GM12878 (cell line): ENCODE measurements around the gene TMEM98. TPM values are rescaled to one million over a fixed set of nuclear protein-coding genes. Genes with fewer than 3 reads are reported as not detected.

Source experiments
- ATAC-seq: fragments of 200-7000 bp; cut with Tn5 transposase; 3 replicates; pipeline ENCODE4 v1.9.1; 2020; ENCODE audit warnings: mild to moderate bottlenecking, moderate library complexity
- BruUV-seq: library from RNA; stranded (reverse); fragments of 400-500 nt; replicated peaks from 2 replicates; lab custom pipeline; 2021; lab: Mats Ljungman, UMichigan
- CTCF ChIA-PET: fragments of 300-600 bp; sonication (Branson Sonifier 250); formaldehyde crosslinking; extraction: SDS; loops from one replicate; lab custom pipeline; 2021; ENCODE audit warnings: inconsistent platforms; lab: Yijun Ruan, JAX
- POLR2A ChIA-PET: fragments of 350-600 bp; formaldehyde crosslinking; extraction: SDS; loops from one replicate; lab custom pipeline; 2021; ENCODE audit warnings: inconsistent platforms; lab: Charles Lee
- RAD21 ChIA-PET: fragments of 300-600 bp; sonication (Branson Sonifier 250); formaldehyde crosslinking; loops from one replicate; lab custom pipeline; 2023; ENCODE audit warnings: antibody characterized with exemption; ENCODE audit not compliant: unreplicated experiment; lab: Charles Lee
- SMC1A ChIA-PET: fragments of 300-600 bp; sonication (Branson Sonifier 250); formaldehyde crosslinking; loops from one replicate; lab custom pipeline; 2023; ENCODE audit not compliant: unreplicated experiment, uncharacterized antibody; lab: Charles Lee
- DNase-seq: peaks from one replicate; pipeline ENCODE4 v3.0.0-alpha.2; 2011; ENCODE audit warnings: low read depth, low spot score
- FAIRE-seq: peaks from 3 replicates; lab custom pipeline; 2011; peaks lifted over from hg19 to GRCh38; lab: Jason Lieb, UNC
- H2AFZ ChIP-seq: 2 replicates; pipeline ENCODE4 v1.6.0; 2011; ENCODE audit warnings: low read depth, low read length, control low read depth; ENCODE audit not compliant: control insufficient read depth
- H3K27ac ChIP-seq: 2 replicates; pipeline ENCODE4 v1.5.1; 2011; ENCODE audit warnings: control low read depth; ENCODE audit not compliant: control insufficient read depth, insufficient read depth
- H3K27me3 ChIP-seq, 2 experiments: replicated peaks in 1 of 2; 2 replicates each; pipeline versions ENCODE4 v1.6.0 to v1.6.1; 2011; ENCODE audit warnings: low read length in 1 of 2; ENCODE audit not compliant: control insufficient read depth in 2 of 2, insufficient read depth in 2 of 2
- H3K36me3 ChIP-seq, 2 experiments: 2 replicates each; pipeline ENCODE4 v1.5.1; 2011; ENCODE audit warnings: low read length in 1 of 2; ENCODE audit not compliant: control insufficient read depth in 2 of 2, insufficient read depth in 2 of 2
- H3K4me1 ChIP-seq: 2 replicates; pipeline ENCODE4 v1.6.1; 2011; ENCODE audit warnings: mild to moderate bottlenecking, low read length, moderate library complexity, mixed read lengths; ENCODE audit not compliant: control insufficient read depth, insufficient read depth
- H3K4me2 ChIP-seq: 2 replicates; pipeline ENCODE4 v1.6.0; 2011; ENCODE audit warnings: control low read depth; ENCODE audit not compliant: control insufficient read depth, insufficient read depth
- H3K4me3 ChIP-seq: fragments of 200-600 bp; sonication (generic); 2 replicates; pipeline ENCODE4 v1.5.1; 2016
- H3K79me2 ChIP-seq: 2 replicates; pipeline ENCODE4 v1.6.0; 2011; ENCODE audit warnings: low read length; ENCODE audit not compliant: control insufficient read depth, insufficient read depth
- H3K9ac ChIP-seq: 2 replicates; pipeline ENCODE4 v1.8.0; 2011; ENCODE audit warnings: low read length, control low read depth, mixed read lengths; ENCODE audit not compliant: control insufficient read depth, insufficient read depth
- H3K9me3 ChIP-seq: replicated peaks from 3 replicates; pipeline ENCODE4 v1.5.1; 2011; ENCODE audit warnings: mild to moderate bottlenecking, low read length; ENCODE audit not compliant: control insufficient read depth, insufficient read depth
- H4K20me1 ChIP-seq: 2 replicates; pipeline ENCODE4 v1.6.0; 2011; ENCODE audit not compliant: control insufficient read depth, insufficient read depth
- CBFB ChIP-seq: IDR thresholded peaks from 2 replicates; pipeline ENCODE4 v1.6.1; 2016; ENCODE audit warnings: antibody characterized with exemption, low read depth
- CEBPZ ChIP-seq: fragments of 150-350 bp; IDR thresholded peaks from 2 replicates; pipeline ENCODE4 v1.6.1; 2016; ENCODE audit warnings: low read depth, low read length
- CREB1 ChIP-seq: IDR thresholded peaks from 2 replicates; pipeline ENCODE4 v1.6.1; 2012; ENCODE audit warnings: low read depth, mild to moderate bottlenecking, inconsistent platforms
- ELK1 ChIP-seq: IDR thresholded peaks from 2 replicates; pipeline ENCODE4 v1.6.1; 2012; ENCODE audit warnings: low read depth, low read length, improper control_type of control experiment
- IKZF2 ChIP-seq, 2 experiments: fragments of 450-650 bp; IDR thresholded peaks; 2 replicates each; pipeline ENCODE4 v1.6.1; 2017; ENCODE audit warnings: mild to moderate bottlenecking in 2 of 2, moderate library complexity in 2 of 2
- MEF2A ChIP-seq: IDR thresholded peaks from 2 replicates; pipeline ENCODE4 v1.6.1; 2011; ENCODE audit warnings: low read depth, mild to moderate bottlenecking, low read length, moderate library complexity; ENCODE audit not compliant: insufficient read depth
- NKRF ChIP-seq: fragments of 450-650 bp; conservative IDR thresholded peaks from 2 replicates; pipeline ENCODE4 v1.6.1; 2017; ENCODE audit warnings: mild to moderate bottlenecking, moderate library complexity
- PAX5 ChIP-seq: IDR thresholded peaks from 2 replicates; pipeline ENCODE4 v1.6.1; 2011; ENCODE audit warnings: low read depth, low read length, borderline replicate concordance
- PAX8 ChIP-seq: fragments of 450-650 bp; IDR thresholded peaks from 2 replicates; pipeline ENCODE4 v1.6.1; 2017; ENCODE audit warnings: mild to moderate bottlenecking, moderate library complexity
- RB1 ChIP-seq: fragments of 450-650 bp; formaldehyde crosslinking; IDR thresholded peaks from 2 replicates; pipeline ENCODE4 v1.6.1; 2017; ENCODE audit warnings: mild to moderate bottlenecking, borderline replicate concordance
- RBBP5 ChIP-seq: fragments of 200-600 bp; sonication (generic); conservative IDR thresholded peaks from 2 replicates; pipeline ENCODE4 v1.6.1; 2016
- RFX5 ChIP-seq: IDR thresholded peaks from 2 replicates; pipeline ENCODE4 v1.6.1; 2011; ENCODE audit warnings: low read depth, low read length, improper control_type of control experiment
- TBL1XR1 ChIP-seq: IDR thresholded peaks from 2 replicates; pipeline ENCODE4 v1.6.1; 2012; ENCODE audit warnings: low read depth, low read length, improper control_type of control experiment
- ZBTB33 ChIP-seq: fragments of 450-650 bp; IDR thresholded peaks from 2 replicates; pipeline ENCODE4 v1.6.1; 2017; ENCODE audit warnings: mild to moderate bottlenecking
- WGBS: methylation state at CpG from one replicate; pipeline ENCODE4 v1.1.6; 2016; ENCODE audit warnings: low lambda C conversion rate; ENCODE audit not compliant: insufficient replicate concordance, insufficient coverage; ENCODE audit errors: missing lambda C conversion rate; 5-methylcytosine and 5-hydroxymethylcytosine counted together
- in situ Hi-C: fragments of 300-500 bp; cut with MboI; formaldehyde crosslinking; loops from 9 replicates; pipeline ENCODE4 v1.14.3; 2018; ENCODE audit warnings: mixed read lengths
- intact Hi-C: fragments of 100-400 bp; cut with micrococcal nuclease; formaldehyde crosslinking; loops from one replicate; pipeline ENCODE4 v1.14.2; 2022; ENCODE audit not compliant: unreplicated experiment
- polyA plus RNA-seq, 11 experiments: library from polyadenylated mRNA; depleted of rRNA in 4 of 11; unstranded in 6 of 11; stranded (reverse) in 5 of 11; fragments of >200 nt; fragmentation: Nextera tagmentation in 4 of 11; fragmentation: Illumina TruSeq in 1 of 11; extraction: Ambion mirVana in 4 of 11; extraction: Trizol in 1 of 11; gene quantifications; 1 replicate in 1 of 11; 2 replicates in 10 of 11; pipeline versions ENCODE4 v1.2.1 to v1.2.3, GENCODE V29; 2011 to 2016; ENCODE audit warnings: inconsistent platforms in 2 of 11, missing spikeins in 2 of 11, low read depth in 1 of 11
- total RNA-seq, 4 experiments: library from RNA; depleted of rRNA in 3 of 4; stranded (reverse); fragments of >200 nt in 3 of 4; fragmentation: Illumina TruSeq in 1 of 4; extraction: Trizol in 1 of 4; gene quantifications; 2 replicates each; pipeline versions ENCODE4 v1.2.1 to v1.2.3, GENCODE V29; 2013 to 2021

Gene TMEM98
- total and polyA plus RNA-seq, 10 of the 15 experiments (the other 5 are each of a cell fraction or from before 2014, with no cell fraction given), result 0.04 to 0.73 (median 0.13) TPM; not detected in 3

GRCh38 chr17:32954477-32954876 lies 26.5 kb downstream of the TMEM98 start:
- ChIA-PET POLR2A (interaction anchor here (0.6 to 1.1 kb wide), 2 partner anchors 9 to 1557 kb away, joined by 3 read pairs; no protein-coding TSS in a partner anchor), CTCF (interaction anchor here (0.7 to 1.7 kb wide), 4 partner anchors 15 to 171 kb away, joined by 3 to 8 read pairs (median 3); no protein-coding TSS in a partner anchor), RAD21 (no interaction called here), SMC1A (no interaction called here)
- no peak overlapping the region for H3K9ac ChIP-seq
- in situ Hi-C loops (no loop called here), intact Hi-C loops (no loop called here)
- H3K4me1 ChIP-seq, result no peaks in the 10 kb centered on the region
- no peaks in the 10 kb centered on the region for H4K20me1 ChIP-seq
- BruUV-seq, result no TSS peak
- H3K4me3 ChIP-seq, result no peak overlapping the region
- H3K79me2 ChIP-seq, result no peaks in the 10 kb centered on the region
- no peak for DNase-seq
- WGBS, result 38% methylated on average over 8 of the region's 8 CpGs
- FAIRE-seq, result no peak
- no peaks in the 10 kb centered on the region; a peak in 1 of 4 replicates for H3K27me3 ChIP-seq
- H3K27ac ChIP-seq, result no peak overlapping the region
- no peak for TF ChIP-seq CEBPZ
- TF ChIP-seq PAX8, result no peak
- no peak for TF ChIP-seq RB1
- TF ChIP-seq CBFB, result no peak
- no peak for TF ChIP-seq CREB1
- TF ChIP-seq IKZF2 (IDR thresholded peaks at IDR 0.05), result no peak
- TF ChIP-seq NKRF, result no peak
- no peak for TF ChIP-seq TBL1XR1
- no peak for TF ChIP-seq ZBTB33
- TF ChIP-seq MEF2A, result no peak
- TF ChIP-seq PAX5, result no peak
- TF ChIP-seq ELK1, result no peak
- TF ChIP-seq RBBP5, result no peak
- TF ChIP-seq RFX5, result no peak
- no peak for ATAC-seq
- H3K4me2 ChIP-seq, result no peak overlapping the region
- no peaks in the 10 kb centered on the region for H3K9me3 ChIP-seq
- no peak overlapping the region for H2AFZ ChIP-seq
- no peaks in the 10 kb centered on the region for H3K36me3 ChIP-seq
